Ishikawa (cell line): ENCODE results near the gene CNTNAP5.

ENCODE experiments used
- CEBPB ChIP-seq: IDR thresholded peaks from 2 replicates; pipeline ENCODE4 v1.6.1; 2012
- CREB1 ChIP-seq: IDR thresholded peaks from 2 replicates; pipeline ENCODE4 v1.6.1; 2012; ENCODE audit warnings: low read depth
- EGR1 ChIP-seq: IDR thresholded peaks from 2 replicates; pipeline ENCODE4 v1.6.1; 2012
- EP300 ChIP-seq: IDR thresholded peaks from 2 replicates; pipeline ENCODE4 v1.6.1; 2012; ENCODE audit warnings: borderline replicate concordance
- FOXM1 ChIP-seq: IDR thresholded peaks from 2 replicates; pipeline ENCODE4 v1.6.1; 2012; ENCODE audit warnings: low read depth, borderline replicate concordance
- NFIC ChIP-seq: IDR thresholded peaks from 2 replicates; pipeline ENCODE4 v1.6.1; 2012
- RAD21 ChIP-seq: IDR thresholded peaks from 2 replicates; pipeline ENCODE4 v1.6.1; 2012; ENCODE audit warnings: low read depth
- TAF1 ChIP-seq: IDR thresholded peaks from 2 replicates; pipeline ENCODE4 v1.6.1; 2012; ENCODE audit warnings: low read depth, mild to moderate bottlenecking
- TCF12 ChIP-seq: IDR thresholded peaks from 2 replicates; pipeline ENCODE4 v1.6.1; 2012; ENCODE audit warnings: low read depth
- TEAD4 ChIP-seq: IDR thresholded peaks from 2 replicates; pipeline ENCODE4 v1.6.1; 2012
- YY1 ChIP-seq: IDR thresholded peaks from 2 replicates; pipeline ENCODE4 v1.6.1; 2012; ENCODE audit warnings: low read depth
- ZBTB7A ChIP-seq: IDR thresholded peaks from 2 replicates; pipeline ENCODE4 v1.6.1; 2012; ENCODE audit warnings: low read depth
- TF ChIP-seq, protein P1 (sequence below): IDR thresholded peaks from 2 replicates; pipeline ENCODE4 v1.6.1; 2012
- TF ChIP-seq, protein P2 (sequence below): IDR thresholded peaks from 2 replicates; pipeline ENCODE4 v1.6.1; 2012
- TF ChIP-seq, protein P3 (sequence below): IDR thresholded peaks from 2 replicates; pipeline ENCODE4 v1.6.1; 2012; ENCODE audit warnings: low read depth, mild to moderate bottlenecking

CNTNAP5 gene

DNA sequence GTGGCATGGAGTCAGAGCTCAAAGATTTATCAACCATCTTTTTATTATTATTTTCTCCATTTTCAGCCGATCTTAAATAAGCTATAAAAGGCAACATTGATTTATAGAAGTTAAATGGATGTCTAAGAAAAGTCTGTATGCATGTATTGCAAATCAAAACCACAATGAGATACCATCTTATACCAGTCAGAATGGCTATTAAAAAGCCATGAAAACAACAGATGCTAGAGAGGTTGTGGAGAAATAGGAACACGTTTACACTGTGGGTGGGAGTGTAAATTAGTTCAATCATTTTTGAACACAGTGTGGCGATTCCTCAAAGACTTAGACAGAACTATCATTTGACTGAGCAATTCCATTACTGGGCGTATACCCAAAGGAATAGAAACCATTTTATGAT, 731.0 kb downstream of the CNTNAP5 start:
- TF ChIP-seq TAF1 (no peak), CREB1 (no peak), NFIC (no peak), FOXM1 (no peak), RAD21 (no peak), TEAD4 (no peak), TCF12 (no peak), YY1 (no peak), ZBTB7A (no peak), EGR1 (no peak), CEBPB (no peak), EP300 (no peak)
- TF ChIP-seq, protein P1, sequence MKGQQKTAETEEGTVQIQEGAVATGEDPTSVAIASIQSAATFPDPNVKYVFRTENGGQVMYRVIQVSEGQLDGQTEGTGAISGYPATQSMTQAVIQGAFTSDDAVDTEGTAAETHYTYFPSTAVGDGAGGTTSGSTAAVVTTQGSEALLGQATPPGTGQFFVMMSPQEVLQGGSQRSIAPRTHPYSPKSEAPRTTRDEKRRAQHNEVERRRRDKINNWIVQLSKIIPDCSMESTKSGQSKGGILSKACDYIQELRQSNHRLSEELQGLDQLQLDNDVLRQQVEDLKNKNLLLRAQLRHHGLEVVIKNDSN: no peak
- TF ChIP-seq, protein P2, sequence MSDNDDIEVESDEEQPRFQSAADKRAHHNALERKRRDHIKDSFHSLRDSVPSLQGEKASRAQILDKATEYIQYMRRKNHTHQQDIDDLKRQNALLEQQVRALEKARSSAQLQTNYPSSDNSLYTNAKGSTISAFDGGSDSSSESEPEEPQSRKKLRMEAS: no peak
- TF ChIP-seq, protein P3, sequence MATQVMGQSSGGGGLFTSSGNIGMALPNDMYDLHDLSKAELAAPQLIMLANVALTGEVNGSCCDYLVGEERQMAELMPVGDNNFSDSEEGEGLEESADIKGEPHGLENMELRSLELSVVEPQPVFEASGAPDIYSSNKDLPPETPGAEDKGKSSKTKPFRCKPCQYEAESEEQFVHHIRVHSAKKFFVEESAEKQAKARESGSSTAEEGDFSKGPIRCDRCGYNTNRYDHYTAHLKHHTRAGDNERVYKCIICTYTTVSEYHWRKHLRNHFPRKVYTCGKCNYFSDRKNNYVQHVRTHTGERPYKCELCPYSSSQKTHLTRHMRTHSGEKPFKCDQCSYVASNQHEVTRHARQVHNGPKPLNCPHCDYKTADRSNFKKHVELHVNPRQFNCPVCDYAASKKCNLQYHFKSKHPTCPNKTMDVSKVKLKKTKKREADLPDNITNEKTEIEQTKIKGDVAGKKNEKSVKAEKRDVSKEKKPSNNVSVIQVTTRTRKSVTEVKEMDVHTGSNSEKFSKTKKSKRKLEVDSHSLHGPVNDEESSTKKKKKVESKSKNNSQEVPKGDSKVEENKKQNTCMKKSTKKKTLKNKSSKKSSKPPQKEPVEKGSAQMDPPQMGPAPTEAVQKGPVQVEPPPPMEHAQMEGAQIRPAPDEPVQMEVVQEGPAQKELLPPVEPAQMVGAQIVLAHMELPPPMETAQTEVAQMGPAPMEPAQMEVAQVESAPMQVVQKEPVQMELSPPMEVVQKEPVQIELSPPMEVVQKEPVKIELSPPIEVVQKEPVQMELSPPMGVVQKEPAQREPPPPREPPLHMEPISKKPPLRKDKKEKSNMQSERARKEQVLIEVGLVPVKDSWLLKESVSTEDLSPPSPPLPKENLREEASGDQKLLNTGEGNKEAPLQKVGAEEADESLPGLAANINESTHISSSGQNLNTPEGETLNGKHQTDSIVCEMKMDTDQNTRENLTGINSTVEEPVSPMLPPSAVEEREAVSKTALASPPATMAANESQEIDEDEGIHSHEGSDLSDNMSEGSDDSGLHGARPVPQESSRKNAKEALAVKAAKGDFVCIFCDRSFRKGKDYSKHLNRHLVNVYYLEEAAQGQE: no peak

DNA sequence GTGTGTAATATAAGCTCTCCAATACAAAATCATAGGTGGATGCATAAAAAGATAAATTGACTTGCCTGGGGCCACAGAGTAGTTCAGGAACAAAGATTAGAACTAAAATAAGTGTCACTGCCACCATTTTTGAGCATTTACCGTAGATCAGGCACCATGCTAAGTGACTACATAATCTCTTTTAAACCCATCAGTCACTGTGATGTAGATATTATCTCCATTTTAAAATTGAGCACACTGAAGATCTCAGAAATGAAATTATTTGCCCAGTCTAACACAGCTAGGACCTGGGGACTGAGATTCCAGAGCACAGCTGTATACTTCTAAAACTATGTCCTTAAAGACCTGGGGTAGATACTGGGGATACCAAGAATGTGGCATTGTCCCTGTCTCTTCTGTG, 737.3 kb downstream of the CNTNAP5 start:
- TF ChIP-seq FOXM1: no peak
- no peak for TF ChIP-seq EP300
- no peak for TF ChIP-seq CEBPB

DNA sequence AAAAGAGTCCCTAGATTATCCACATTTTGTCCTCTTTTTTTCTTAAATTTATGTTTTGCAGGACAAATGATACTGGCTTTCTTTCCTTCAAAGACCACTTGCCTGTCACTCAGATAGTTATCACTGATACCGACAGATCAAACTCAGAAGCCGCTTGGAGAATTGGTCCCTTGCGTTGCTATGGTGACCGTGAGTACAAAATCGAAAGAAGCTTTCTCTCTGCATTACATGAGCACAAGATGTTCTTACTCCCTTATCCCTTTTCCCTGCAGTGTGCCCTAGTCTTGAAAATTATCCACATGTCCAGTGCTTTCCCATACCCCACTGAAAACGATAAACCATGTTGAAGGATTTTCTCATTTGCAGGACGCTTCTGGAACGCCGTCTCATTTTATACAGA, 738.5 kb downstream of the CNTNAP5 start:
- TF ChIP-seq CEBPB: no peak
- no peak for TF ChIP-seq TEAD4
- TF ChIP-seq CREB1: no peak
- TF ChIP-seq, protein P1: no peak
- no peak for TF ChIP-seq TCF12
- TF ChIP-seq TAF1: no peak
- no peak for TF ChIP-seq YY1
- no peak for TF ChIP-seq EP300
- TF ChIP-seq NFIC: no peak
- TF ChIP-seq, protein P2: no peak
- TF ChIP-seq ZBTB7A: no peak
- no peak for TF ChIP-seq FOXM1
- TF ChIP-seq EGR1: no peak
- TF ChIP-seq RAD21: no peak
- TF ChIP-seq, protein P3: no peak

DNA sequence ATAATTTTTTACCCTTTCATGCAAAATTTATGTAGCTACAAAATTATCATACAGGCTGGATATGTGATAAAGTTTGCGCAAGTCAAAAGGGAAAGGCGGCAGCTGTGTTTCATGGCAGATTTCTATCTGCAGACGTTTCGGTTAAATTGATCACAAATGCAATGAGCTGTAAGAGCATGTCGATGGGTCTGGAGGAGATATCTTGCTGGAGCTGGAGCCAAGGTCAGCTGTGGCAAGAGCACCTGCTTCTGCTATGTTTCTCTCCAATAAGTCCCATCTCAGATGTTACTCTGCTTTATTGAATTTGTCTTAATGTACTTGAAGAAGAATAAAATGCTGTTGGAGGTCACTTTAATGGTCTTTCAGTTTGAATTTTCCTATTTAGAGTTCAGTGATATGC, 749.7 kb downstream of the CNTNAP5 start:
- TF ChIP-seq NFIC: no peak
- no peak for TF ChIP-seq CEBPB
- TF ChIP-seq EP300: no peak
- TF ChIP-seq, protein P3: no peak
- TF ChIP-seq, protein P2: no peak

DNA sequence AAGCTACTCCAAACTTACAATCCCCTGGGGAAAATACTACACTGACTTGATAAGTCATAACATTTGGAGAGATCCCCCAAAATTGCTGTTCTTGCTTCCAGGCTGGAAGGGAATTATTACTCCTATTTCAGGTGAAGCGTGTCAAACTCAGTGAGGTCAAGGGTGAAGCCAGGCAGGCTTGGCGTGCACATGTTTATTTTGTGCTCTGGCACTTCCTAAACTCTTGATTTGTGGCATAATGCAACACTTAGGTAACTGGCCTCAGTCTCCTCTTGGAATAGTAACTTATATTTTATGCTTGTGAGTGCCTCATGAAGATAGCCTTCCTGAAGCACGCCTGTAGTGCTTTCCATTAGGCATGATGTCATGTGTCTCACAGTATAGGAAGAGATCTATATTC, 751.2 kb downstream of the CNTNAP5 start:
- TF ChIP-seq FOXM1 (no peak), NFIC (no peak), EP300 (no peak), RAD21 (no peak), TCF12 (no peak), CEBPB (no peak)
- TF ChIP-seq, protein P3: no peak
- TF ChIP-seq, protein P1: no peak
